GM20000 (cell line): ENCODE measurements around the gene NAE1.

Experiments
- DNase-seq: peaks from one replicate; pipeline ENCODE4 v3.0.0; 2012; ENCODE audit warnings: low spot score
- TF ChIP-seq, protein P1 (sequence below): IDR thresholded peaks from 2 replicates; pipeline ENCODE4 v1.5.1; 2012; ENCODE audit warnings: mild to moderate bottlenecking, control low read depth; ENCODE audit errors: extremely low read depth, missing control alignments

NAE1 gene

GRCh38 chr16:66832661-66833305, 2.0 kb upstream of the NAE1 start:
- DNase-seq = no peak

DNA sequence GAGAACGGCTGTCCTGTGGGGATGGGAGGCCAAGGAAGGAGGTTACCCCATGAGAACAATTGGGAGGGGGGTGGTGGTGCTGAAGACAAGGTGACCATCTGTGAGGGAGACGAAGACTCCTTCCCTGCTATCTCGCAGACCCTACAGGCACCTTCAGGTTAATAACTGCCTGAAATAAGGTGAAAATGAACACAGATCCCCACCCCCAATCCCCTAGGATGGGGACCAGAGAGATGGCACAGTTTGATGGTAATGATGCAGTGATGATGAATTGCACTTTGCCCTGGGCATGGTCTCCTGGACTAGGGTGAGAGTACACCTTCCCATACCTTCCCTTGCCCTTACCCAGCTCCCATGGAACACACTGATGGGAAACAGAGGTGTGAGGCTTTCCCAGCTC, 1.4 kb upstream of the NAE1 start:
- DNase-seq = no peak
- TF ChIP-seq, protein P1, sequence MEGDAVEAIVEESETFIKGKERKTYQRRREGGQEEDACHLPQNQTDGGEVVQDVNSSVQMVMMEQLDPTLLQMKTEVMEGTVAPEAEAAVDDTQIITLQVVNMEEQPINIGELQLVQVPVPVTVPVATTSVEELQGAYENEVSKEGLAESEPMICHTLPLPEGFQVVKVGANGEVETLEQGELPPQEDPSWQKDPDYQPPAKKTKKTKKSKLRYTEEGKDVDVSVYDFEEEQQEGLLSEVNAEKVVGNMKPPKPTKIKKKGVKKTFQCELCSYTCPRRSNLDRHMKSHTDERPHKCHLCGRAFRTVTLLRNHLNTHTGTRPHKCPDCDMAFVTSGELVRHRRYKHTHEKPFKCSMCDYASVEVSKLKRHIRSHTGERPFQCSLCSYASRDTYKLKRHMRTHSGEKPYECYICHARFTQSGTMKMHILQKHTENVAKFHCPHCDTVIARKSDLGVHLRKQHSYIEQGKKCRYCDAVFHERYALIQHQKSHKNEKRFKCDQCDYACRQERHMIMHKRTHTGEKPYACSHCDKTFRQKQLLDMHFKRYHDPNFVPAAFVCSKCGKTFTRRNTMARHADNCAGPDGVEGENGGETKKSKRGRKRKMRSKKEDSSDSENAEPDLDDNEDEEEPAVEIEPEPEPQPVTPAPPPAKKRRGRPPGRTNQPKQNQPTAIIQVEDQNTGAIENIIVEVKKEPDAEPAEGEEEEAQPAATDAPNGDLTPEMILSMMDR = no peak

More at GRCh38 chr16:66832661-66833305, 2.0 kb upstream of the NAE1 start:
- TF ChIP-seq, protein P1 = no peak

GRCh38 chr16:66824006-66824405, 6.8 kb downstream of the NAE1 start:
- DNase-seq = no peak
- TF ChIP-seq, protein P1 = no peak

DNA sequence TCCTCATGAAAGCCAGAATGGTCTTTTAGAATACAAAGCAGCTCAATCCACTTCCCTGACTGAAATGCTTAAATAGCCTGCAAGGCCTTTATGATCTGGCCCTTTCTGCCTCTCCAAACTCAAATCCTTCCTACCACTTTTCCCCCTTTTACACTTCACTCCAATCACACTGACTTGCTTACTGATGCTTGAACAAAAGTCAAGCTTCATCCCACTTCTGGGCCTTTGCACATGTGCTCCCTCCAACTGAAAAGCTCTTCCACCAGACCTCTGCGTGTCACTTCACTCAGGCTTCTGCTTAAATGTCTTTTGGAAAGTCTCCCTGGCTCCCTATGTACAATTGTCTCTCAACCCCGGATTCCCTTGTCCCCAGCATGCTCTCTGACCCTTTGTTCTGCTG, 16.0 kb downstream of the NAE1 start:
- TF ChIP-seq, protein P1 = no peak
- no peak for DNase-seq

- no peak for DNase-seq
- TF ChIP-seq, protein P1 = no peak
Measured at GRCh38 chr16:66811043-66811442, 19.7 kb downstream of the NAE1 start.

- TF ChIP-seq, protein P1 = no peak
- DNase-seq = no peak
Measured at GRCh38 chr16:66810391-66810790, 20.4 kb downstream of the NAE1 start.

- TF ChIP-seq, protein P1 = no peak
- no peak for DNase-seq
Measured at GRCh38 chr16:66809765-66810164, 21.0 kb downstream of the NAE1 start.
